ENCODE measurements around the gene TTLL5. TPM values are rescaled to one million over a fixed set of nuclear protein-coding genes. Genes with fewer than 3 reads are reported as not detected.
A peak's percentile ranks its signal among the peaks of the same experiment; 100 is the strongest.

The TTLL5 gene
- total and polyA plus RNA-seq, 8 donors = 10.1 to 48.4 (median 17.3) TPM

DNA sequence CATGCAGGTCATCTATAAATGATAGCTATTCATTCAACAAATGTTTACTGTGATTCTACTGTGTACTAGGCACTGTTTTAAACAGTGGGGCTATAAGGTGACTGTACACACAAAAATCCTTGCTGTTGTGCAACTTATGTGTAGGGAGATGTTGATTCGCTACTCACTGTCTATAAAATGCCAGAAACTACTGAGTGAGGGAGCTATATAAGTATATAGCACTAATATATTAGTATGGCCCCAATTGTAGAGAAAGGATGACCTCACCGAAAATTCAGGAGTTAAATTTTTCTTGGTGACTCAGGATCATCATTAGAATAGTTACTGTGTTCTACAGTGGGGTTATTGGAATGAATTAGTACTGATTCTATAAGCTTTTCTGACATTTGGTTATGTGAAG lies 203.3 kb downstream of the TTLL5 start:
- WGBS, 5 donors = 94 to 98% (median 96%) methylated on average over 2 of the region's 2 CpGs
- intact Hi-C loops (cut with DNase I; ENCODE audit: low total_unique reads) = no loop called here
- H3K4me3 ChIP-seq = no peak overlapping the region
- H3K36me3 ChIP-seq = no peaks in the 10 kb centered on the region
- no peaks in the 10 kb centered on the region for H3K9me3 ChIP-seq
- peaks cover 12 to 71% (median 46%) of the 10 kb centered on the region in 4 donors for H3K4me1 ChIP-seq
- no peak for DNase-seq
- TF ChIP-seq, protein P1, sequence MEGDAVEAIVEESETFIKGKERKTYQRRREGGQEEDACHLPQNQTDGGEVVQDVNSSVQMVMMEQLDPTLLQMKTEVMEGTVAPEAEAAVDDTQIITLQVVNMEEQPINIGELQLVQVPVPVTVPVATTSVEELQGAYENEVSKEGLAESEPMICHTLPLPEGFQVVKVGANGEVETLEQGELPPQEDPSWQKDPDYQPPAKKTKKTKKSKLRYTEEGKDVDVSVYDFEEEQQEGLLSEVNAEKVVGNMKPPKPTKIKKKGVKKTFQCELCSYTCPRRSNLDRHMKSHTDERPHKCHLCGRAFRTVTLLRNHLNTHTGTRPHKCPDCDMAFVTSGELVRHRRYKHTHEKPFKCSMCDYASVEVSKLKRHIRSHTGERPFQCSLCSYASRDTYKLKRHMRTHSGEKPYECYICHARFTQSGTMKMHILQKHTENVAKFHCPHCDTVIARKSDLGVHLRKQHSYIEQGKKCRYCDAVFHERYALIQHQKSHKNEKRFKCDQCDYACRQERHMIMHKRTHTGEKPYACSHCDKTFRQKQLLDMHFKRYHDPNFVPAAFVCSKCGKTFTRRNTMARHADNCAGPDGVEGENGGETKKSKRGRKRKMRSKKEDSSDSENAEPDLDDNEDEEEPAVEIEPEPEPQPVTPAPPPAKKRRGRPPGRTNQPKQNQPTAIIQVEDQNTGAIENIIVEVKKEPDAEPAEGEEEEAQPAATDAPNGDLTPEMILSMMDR (IDR thresholded peaks at IDR 0.05) = no peak
- no peak for TF ChIP-seq EP300 (IDR thresholded peaks at IDR 0.05)
- no peak for TF ChIP-seq POLR2A (IDR thresholded peaks at IDR 0.05)
- TF ChIP-seq POLR2AphosphoS5 (IDR thresholded peaks at IDR 0.05) = no peak
- H3K27ac ChIP-seq = no peak overlapping the region
- H3K27me3 ChIP-seq = no peaks in the 10 kb centered on the region

DNA sequence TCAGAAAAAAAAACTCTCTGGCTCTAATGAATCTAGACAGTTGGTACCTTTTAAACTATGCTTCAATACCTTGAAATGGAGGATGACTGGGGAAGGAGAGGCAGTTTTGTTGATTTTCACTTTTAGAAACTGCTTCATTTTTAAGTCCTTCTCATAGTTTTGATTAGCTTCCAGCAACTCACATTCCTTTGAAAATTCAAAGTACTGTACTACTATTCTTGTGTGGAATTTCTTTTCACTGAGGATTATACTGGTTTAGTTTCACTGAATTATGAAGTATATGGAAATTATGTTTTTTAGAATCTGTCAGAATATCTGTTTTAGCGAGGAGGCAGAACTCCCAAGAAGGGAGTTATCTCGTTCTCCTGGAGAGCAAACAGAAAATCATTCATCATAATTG lies 204.5 kb downstream of the TTLL5 start:
- Histone ChIP-seq H3K9me3 (no peaks in the 10 kb centered on the region), H3K4me1 (peaks cover 9 to 62% (median 42%) of the 10 kb centered on the region in 4 donors)
- WGBS, 5 donors = 22 to 62% (median 40%) methylated on average over 2 of the region's 2 CpGs

DNA sequence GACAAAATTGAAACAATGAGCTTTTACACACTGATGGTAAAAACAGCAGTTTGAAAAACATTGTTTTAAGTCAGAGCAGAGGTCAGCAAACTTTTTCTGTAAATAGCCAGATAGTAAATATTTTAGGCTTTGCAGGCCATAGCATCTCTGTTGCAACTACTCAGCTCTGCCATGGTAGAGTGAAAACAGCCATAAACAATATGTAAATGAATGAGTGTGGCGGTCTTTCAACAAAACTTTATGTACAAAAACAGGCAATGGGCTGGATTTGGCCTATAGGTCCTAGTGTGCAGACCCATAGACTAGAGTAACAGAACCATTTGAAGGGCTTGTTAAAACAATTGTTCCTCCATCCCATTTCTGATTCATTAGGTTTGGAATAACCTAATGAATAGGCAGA lies 205.9 kb downstream of the TTLL5 start:
- Histone ChIP-seq H3K27me3 (no peaks in the 10 kb centered on the region), H3K27ac (peak overlapping the region in 2 of 5 donors; percentile 71 to 78), H3K9me3 (no peaks in the 10 kb centered on the region), H3K4me1 (peaks cover 4 to 59% (median 35%) of the 10 kb centered on the region in 4 donors), H3K36me3 (no peaks in the 10 kb centered on the region), H3K4me3 (no peak overlapping the region)
- no peak for DNase-seq
- WGBS, 5 donors = 94 to 100% (median 97%) methylated on average over 1 of the region's 1 CpG
- intact Hi-C loops (cut with DNase I; ENCODE audit: low total_unique reads) = no loop called here
- TF ChIP-seq POLR2AphosphoS5 (IDR thresholded peaks at IDR 0.05) (no peak), POLR2A (IDR thresholded peaks at IDR 0.05) (no peak), EP300 (IDR thresholded peaks at IDR 0.05) (no peak)

More for the DNA sequence above, 204.5 kb downstream of the TTLL5 start:
- Histone ChIP-seq H3K27me3 (no peaks in the 10 kb centered on the region), H3K27ac (no peak overlapping the region), H3K4me3 (no peak overlapping the region), H3K36me3 (no peaks in the 10 kb centered on the region)
- intact Hi-C loops (cut with DNase I; ENCODE audit: low total_unique reads) = no loop called here
- no peak for DNase-seq
- TF ChIP-seq POLR2A (IDR thresholded peaks at IDR 0.05) = no peak
- TF ChIP-seq, protein P1 (IDR thresholded peaks at IDR 0.05) = no peak
- no peak for TF ChIP-seq EP300 (IDR thresholded peaks at IDR 0.05)
- TF ChIP-seq POLR2AphosphoS5 (IDR thresholded peaks at IDR 0.05) = no peak

DNA sequence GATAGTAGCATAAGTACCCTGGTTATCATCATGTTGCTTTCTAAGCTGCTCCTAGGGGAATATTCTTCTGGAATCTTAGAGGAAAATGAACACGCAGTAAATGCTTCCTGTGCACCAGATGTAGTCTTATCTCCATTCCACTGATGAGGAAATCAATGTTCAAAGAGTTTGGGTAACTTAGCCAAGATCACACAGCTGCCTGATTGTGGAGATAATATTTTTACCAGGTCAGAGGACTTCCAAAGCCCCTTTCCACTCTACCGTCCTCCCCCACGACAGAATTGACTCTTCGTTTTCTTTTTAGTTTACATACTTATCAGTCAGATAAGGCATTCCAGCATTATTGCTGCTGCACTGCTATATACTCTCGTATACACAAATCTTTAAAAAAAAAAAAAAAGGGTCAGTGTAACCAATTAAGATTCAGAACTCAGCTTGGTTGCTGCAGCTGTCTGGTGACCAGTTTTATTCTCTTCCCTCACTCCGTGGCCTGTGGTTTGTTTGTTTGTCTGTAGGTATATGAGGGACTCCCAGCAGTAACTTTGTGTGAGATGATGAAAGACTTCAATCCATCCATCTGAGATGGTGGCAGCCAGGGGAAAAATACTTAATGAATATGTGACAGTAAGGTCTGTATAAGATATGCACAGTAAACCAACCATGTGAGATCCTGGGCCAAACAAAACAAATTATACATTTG lies 210.3 kb downstream of the TTLL5 start:
- DNase-seq = peak in 1 of 2 donors; percentile 34
- intact Hi-C loops (cut with DNase I; ENCODE audit: low total_unique reads) = no loop called here
- Histone ChIP-seq H3K27me3 (no peaks in the 10 kb centered on the region), H3K27ac (no peak overlapping the region), H3K4me3 (no peak overlapping the region), H3K4me1 (peaks cover 2 to 52% (median 32%) of the 10 kb centered on the region in 4 donors), H3K9me3 (no peaks in the 10 kb centered on the region), H3K36me3 (no peaks in the 10 kb centered on the region)
- WGBS, 5 donors = 22 to 38% (median 32%) methylated on average over 6 of the region's 6 CpGs
- no peak for TF ChIP-seq POLR2A (IDR thresholded peaks at IDR 0.05)

DNA sequence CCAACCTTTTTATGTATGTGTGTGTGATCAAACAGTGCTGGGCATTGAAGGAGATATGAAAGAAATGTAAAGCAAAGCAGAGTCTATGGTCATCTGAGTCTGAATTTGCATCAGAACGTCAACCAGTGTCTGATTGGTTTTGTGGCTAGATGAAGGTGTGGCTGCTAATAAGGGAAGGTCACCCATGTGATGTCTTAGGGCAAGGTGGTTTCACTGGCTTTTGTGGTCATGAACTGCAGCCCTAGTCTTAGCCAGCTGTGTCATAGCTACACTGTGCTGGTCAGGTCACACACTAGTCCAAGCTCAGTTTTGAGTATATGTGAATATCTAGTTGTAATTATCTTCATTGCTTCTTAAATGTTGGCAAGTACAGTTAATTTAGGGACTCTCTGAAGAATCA lies 214.9 kb downstream of the TTLL5 start:
- H3K27me3 ChIP-seq = no peaks in the 10 kb centered on the region
- 26 to 59% (median 30%) methylated on average over 1 of the region's 1 CpG for WGBS, 5 donors
- peaks cover 10 to 31% (median 18%) of the 10 kb centered on the region in 4 donors for H3K4me1 ChIP-seq
- no peaks in the 10 kb centered on the region for H3K36me3 ChIP-seq
- intact Hi-C loops (cut with DNase I; ENCODE audit: low total_unique reads) = no loop called here
- no peak for DNase-seq
- no peaks in the 10 kb centered on the region for H3K9me3 ChIP-seq
- H3K27ac ChIP-seq = peak overlapping the region in 1 of 5 donors; percentile 13
- TF ChIP-seq POLR2AphosphoS5 (IDR thresholded peaks at IDR 0.05) = no peak
- TF ChIP-seq, protein P1 (IDR thresholded peaks at IDR 0.05) = no peak
- no peak for TF ChIP-seq EP300 (IDR thresholded peaks at IDR 0.05)
- no peak for TF ChIP-seq POLR2A (IDR thresholded peaks at IDR 0.05)
- no peak overlapping the region for H3K4me3 ChIP-seq
